DMS79 treated with DMSO at 0.1 percent for 48 hours (cell line): ENCODE data around the gene MME.

Source experiments
- DNase-seq: peaks from one replicate; lab custom pipeline; 2025; lab: John Stamatoyannopoulos, UW

MME gene

GRCh38 chr3:155233213-155233612 is 153.1 kb downstream of the MME start:
- no peak for DNase-seq
